Suppressor macrophage treated with lipopolysaccharide for 4 hours (primary cell): ENCODE measurements around the gene THSD4.

Source experiments
- DNase-seq: peaks from one replicate; pipeline ENCODE4 v3.0.0-alpha.2; 2020

THSD4 gene

DNA sequence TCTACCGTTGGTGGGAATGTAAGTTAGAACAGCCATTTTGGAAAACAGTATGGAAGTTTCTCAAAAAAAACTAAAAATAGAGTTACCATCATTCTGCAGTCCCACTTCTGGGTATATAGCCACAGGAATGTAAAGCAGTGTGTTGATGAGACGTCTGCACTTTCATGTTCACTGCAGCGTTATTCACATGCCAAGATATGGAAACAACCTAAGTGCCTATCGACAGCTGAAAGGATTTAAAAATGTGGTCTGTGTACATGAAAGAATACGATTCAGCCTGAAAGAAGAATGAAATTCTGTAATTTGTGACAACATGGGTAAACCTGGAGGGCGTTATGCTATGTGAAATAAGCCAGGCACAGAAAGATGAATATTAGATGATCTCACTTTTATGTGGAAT, 157.7 kb downstream of the THSD4 start:
- DNase-seq: no peak

DNA sequence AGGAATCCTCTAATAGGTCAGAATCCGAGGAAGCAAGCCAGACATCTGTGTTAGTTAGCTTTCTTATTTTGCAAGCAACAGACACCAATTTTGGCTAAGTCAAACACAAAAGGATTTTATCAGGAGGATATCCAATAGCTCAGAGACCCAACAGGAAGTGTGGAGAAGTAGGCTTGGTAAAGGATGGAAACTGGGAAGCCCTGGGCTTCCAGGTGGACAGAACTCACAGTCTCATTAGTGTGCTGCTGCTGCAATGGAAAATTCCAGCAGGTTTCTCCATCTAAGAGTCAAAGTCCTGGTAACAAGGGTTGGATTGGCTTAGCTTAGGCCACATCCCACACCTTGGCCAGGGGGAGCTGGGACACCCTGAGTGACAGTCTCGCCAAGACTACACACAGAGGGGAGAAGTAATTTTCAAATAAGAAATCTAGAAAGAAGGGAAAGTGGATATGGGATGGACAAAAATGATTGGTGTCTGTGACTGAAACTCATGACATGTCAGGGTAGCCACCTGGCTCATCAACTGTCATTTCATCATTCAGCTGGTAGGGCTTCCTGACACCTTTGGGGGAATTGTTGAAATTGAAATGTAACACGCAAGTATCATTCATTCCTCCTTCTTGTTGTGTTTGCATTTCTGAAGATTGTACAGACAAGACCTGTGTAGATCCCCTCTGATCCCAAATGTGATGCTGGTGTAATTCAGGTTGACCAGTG, 158.6 kb downstream of the THSD4 start:
- no peak for DNase-seq

DNA sequence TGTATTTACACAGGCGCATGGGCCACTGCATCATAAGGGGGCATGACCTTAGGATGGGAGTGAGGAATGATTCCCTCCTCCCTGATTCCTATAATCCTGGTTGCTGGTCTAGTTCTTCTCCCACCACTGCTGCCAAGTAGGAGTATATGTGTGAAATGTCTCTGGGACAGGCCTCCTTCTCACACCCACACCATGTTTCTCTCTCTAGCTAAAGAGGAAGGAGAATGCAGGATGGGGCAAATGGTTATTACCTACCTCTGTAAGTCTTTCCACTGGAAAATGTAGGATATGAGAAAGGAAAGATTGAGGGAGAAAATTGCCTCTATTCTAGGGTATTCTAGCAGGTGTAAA, 159.2 kb downstream of the THSD4 start:
- no peak for DNase-seq

DNA sequence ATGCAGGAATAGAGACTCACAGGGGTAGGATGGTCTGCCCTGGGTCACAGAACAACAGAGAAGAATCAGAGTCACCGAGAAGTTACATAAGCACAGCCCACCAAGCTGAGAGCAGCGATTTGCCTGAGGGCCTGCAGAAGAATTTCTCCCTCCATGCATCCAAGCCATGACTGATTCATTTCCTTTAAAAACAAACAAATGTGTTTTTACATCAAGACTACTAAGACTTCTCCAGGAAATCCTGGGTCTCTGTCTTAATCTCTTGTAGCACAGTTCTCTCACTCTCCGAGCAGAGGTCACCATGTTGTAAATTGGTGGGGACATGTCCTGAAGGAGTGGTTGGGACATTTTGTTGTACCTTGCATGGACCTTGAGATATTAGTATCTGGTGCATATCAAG, 159.8 kb downstream of the THSD4 start:
- no peak for DNase-seq

DNA sequence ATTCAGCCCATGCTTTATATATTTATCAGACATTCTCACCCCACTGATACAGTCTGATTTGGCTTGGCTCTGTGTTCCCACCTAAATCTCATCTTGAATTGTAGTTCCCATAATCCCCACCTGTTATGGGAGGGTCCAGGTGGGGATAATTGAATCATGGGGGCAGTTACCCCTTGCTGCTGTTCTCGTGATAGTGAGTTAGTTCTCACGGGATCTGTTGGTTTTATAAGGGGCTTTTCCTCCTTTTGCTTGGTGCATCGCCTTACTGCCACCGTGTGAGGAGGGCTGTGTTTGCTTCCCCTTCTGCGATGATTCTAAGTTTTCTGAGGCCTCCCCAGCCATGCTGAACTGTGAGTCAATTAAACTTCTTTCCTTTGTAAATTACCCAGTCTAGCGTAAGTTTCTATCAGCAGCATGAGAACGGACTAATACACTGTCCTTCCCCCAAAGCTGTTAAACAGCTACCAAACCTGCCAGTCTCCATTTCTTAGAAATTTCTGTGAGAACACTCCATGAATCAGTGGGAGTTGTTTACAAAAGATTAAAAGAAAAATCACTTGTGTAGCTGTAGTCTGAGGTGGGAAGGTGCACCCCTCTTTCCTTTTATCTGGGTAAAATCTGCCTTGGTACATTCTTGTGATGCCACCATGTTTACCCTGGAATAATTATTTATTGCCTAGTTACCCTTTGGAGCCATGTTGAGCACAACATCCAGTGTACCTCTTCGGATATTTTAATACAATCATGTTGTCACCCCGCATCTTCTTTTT, 160.5 kb downstream of the THSD4 start:
- no peak for DNase-seq

DNA sequence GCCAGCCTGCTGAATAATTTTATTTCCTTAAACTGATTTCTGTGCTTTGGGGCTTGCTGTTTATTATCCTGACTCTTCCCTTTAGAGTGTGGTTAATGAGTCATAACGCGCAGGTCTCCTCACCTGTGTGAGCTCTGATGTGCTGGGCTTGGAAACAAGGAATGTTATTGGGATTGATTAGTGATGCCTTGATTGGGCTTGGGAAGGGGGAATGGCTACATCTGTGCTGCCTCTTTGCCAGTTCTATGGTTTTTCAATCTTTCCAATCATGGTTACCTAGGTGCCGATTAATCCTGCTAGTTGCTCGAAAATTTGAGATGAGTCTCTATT, 161.0 kb downstream of the THSD4 start:
- DNase-seq: no peak

DNA sequence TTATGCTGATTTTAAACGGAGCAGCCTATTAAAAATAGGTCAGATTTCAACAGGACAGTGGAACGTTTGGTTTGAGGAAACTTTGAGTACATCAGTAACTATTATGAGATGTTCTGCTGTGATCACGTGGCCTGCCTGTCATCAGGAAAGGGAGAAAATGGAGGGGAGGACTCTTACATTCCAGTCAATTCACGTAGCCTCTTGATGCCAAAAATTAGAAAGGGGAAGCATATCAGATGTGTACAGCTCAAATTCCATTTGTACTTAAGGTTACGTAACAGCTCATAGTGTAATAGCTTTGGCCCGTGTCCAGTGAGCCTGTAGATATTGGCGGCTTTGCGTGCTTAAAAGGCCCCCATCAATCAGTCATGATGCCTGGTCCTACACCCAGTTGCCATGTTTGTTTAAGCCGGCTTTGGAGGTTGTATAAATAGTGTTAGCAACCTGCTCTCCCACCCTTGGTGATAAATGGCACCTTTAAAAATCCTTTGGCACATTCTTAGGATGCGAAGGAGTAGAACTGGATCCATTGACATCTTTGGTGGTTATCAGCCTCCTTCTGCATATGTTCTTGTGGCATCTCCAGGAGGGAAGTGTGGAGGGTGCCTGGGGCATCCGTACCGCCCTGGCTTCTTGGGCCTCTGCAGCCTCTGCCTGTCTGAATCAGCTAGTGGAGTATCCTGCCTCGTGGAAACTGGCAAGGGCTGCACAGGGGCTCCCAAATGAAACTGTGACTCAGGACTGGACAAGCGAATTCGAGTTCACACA, 163.9 kb downstream of the THSD4 start:
- peak; percentile 41 for DNase-seq

DNA sequence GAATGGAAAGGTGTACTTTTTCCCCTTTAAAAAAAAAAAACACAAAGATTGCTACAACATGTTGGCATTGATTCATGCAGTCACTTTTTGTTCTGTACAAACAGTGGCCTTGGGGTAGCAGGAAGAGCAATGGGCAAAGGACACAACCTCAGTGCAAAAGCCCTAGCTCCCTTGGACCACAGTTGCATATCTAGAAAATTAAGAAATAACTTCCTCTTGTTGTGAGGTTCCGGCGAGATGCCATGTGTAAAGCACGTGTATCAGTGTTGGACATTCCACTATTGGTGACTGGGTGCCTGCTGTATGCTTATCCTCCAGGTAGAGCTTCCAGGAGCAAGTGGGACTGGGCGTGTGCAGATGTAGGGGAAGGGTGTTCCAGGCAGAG, 164.5 kb downstream of the THSD4 start:
- DNase-seq: no peak

DNA sequence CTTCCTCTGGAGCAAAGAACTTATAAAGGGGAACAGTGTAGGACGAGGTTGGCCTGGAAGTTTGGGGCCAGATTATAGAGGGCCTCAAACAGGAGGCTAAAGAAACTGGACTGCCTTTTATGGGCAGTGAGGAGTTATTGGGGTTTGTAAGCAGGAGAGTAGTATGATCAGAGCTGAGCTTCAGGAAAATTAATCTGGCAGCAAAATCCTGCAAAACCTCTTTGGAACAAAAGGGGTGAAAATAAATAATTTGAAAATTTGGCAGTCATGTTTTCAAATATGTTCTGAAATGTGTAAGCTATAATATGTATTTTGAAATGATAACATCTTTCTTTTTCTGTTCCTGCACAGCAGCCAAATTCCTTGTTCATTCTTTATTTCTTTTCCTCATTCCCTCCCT, 164.9 kb downstream of the THSD4 start:
- DNase-seq: no peak

DNA sequence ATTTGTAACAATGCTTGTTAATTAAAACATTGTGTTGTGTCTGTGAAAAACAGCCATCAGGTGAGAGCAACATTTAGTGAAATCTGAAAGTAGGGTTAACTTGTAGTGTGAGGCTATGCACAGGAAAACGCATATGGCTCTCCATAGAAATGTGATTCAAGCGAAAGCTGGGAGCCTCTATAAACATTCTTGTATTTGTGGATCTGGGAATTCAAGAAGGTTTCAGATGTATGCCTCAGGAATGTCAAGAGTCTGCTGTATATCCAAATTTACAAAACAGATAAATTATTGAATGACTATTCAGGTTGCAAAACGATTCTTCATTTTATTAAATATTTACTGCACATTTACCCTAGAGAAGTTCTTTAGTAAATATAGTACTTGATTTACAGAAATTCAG, 166.0 kb downstream of the THSD4 start:
- DNase-seq: no peak

DNA sequence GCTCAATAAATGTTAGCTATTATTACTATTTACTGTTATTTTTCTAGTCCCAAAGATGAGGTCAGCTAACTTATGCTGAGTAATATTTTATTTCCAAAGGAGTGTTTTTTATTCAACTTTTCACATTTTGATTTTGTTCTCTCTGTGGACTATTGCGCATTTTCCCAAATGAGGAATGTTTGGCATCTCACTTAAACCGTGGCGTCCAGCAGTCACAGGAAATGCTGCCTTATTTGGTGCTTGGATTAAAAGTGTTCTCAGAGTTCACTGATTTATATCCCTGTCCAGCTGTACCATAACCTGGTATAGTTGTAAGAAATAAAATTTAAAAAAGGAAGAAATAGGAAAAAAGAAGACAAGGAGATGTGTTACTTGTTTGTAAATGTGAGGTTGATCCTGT, 166.8 kb downstream of the THSD4 start:
- no peak for DNase-seq

DNA sequence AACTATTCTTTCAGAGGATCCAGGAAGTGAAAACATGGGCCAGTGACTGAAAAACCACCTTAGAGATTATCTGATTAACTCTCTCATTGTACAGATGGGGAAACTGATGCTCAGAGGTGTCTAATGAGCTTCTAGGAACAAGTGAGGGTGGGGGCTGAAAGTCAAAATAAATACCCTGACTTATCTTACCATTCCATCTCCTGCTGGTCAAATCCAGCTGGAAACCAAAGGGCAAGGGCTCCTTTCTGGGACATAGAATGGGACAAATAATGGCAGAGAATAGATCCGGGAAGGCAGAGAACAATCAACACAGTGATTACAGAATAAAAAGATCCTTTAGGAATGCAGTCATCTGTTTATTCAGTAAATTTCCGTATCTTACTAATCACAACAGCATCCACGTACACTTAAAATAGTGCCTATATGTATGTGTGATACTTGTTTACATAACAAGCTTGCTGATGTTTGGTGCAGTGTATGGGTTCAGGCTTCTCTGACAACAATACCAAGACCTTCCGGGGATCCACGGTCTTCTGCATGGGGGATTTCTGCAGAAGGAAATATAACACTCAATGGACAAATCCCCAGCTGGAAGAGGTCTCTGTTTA, 173.2 kb downstream of the THSD4 start:
- DNase-seq: no peak

DNA sequence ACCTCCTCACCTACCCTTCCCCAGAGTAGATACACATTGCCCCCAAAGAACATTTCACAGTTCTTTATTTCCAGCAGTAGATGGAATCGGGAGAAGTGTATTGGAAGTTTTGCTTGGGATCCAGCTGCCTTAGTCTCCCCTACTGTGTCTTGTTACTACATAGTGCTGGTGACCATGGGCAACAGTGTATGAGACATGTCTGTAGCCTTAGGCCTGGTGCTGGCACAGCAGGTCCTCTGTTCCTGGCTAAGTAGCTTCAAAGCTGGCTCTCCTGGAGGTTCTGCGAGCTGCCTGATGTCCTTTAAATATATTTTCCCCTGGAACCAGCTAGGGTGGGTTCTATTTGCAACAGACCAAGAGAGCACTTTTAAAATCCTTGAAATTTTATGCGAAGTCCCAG, 174.7 kb downstream of the THSD4 start:
- DNase-seq: no peak

DNA sequence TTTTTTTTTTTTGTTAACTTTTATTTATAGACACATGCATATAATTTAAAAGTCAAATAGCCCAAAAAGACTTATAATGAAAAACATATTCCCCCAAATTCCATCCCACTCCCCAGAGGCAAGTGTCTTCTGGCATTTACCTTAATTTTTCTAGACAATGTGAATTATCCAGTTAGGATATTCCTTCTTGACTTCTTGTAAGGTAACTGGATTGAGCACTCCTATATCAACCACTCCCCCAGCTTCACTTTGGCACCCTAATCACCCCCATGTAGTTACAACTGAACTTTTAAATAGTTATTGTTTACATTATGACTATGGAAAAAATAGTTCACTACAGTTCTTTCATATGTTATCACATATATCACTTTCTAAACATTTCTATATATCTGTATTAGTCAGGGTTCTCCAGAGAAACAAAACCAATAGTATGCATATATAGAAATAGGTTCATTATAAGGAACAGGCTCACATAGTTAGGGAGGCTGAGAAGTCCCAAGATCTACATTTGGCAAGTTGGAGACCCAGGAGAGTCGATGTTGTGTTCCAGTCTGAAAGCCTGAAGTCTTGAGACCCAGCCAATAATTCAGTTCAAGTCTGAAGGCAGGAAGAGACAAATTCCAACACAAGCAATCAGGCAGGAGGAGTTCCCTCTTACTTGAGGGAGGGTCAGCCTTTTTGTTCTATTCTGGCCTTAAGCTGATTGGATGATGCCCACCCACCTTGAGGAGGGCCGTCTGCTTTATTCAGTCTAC, 175.8 kb downstream of the THSD4 start:
- no peak for DNase-seq

DNA sequence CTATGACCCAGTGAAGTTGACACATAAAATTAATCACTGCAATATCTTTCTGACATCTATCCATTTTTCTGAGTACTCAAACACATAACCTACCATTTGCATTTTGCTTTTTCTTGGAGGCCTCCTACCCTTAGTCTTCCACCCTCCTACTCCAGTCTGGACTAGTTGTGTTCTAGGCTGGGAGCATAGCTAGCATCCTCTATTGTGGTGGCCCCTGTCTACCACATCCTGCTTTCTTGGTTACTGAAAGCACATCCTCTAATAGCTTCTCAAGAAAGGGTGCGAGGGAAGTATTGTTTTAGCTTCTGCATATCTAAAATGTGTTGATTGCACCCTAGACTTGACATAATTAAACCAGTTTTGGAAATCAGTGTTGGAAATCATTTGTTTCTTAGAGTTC, 176.5 kb downstream of the THSD4 start:
- DNase-seq: no peak

DNA sequence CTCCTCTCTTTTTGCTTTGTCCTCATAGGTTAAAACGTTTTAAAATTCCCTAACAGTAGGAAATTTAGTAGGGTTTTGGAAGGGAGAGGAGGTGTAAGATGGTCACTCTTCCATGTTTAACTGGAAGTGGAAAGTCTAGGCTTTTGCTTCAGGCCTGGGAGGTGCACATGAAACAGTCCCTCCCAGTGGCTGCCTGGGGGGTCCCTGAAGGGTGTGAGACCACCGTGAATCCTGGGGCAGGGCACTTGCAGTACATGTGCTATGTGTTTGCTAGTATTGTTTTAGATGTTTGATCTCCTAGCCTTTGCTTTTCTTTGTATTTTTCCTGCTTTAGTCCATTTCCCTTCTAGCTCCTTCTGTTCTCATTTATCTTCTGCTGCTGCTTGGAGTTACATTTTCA, 178.5 kb downstream of the THSD4 start:
- no peak for DNase-seq

DNA sequence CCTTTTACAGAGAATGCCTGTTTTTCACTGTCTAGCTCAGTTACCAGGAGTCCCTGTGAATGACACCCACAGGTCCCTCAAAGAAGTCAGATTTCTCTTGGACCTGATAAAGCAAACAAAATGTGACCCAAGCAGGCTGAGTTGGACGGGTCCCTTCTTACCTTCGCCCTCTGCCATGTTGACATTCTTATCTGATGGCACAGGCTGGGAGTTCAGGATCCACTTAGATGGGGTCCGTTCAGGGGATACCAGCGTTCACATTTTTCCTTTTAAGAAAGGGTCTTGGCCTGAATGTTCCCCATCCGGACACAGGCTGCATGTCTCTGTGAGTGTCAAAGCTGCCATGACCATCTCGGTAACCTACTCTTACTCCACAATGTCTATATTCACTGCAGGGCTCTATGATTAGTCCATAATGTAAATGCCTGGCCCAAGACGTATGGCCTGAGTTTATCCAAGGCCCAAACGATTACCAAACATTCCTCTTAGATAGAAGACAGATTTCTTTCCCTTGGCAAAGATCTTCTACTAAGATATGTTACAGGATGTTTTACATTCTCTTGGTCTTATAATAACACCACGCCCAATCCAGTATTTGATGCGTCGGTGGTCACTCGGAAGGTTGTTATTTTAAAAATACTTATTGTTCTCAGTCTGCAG, 179.1 kb downstream of the THSD4 start:
- DNase-seq: no peak

DNA sequence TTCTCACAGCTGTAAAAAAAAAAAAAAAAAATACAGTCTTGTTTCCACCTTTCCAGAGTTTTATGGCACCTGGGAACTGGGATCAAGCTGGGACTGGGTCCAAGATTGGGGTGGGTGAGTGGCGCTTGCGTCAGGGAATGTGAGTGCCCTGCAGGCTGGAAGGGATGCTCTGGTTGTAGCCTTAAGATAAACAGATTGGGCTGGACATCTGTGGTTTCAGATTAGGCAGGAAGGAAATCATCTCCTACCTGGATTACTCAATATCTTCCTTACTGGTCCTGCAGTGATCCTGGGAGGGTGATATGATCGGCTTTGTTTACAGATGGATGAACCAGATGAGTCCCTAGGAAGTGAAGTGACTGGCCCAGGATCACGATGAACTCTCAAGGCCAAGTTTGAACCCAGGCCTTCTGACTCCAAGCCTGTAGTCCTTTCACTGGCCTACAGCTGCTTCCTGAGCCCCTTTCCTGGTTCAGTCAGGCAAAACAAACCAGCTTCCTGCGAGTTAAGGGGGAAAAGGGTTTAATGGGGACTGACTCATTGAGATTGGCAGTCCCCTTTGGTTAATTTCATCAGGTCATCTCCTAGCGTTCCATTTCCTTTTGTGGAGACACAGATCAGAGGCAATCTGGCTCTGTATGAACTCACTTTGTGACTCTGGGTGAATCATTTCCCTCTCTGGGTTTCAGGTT, 179.8 kb downstream of the THSD4 start:
- DNase-seq: peak; percentile 88

DNA sequence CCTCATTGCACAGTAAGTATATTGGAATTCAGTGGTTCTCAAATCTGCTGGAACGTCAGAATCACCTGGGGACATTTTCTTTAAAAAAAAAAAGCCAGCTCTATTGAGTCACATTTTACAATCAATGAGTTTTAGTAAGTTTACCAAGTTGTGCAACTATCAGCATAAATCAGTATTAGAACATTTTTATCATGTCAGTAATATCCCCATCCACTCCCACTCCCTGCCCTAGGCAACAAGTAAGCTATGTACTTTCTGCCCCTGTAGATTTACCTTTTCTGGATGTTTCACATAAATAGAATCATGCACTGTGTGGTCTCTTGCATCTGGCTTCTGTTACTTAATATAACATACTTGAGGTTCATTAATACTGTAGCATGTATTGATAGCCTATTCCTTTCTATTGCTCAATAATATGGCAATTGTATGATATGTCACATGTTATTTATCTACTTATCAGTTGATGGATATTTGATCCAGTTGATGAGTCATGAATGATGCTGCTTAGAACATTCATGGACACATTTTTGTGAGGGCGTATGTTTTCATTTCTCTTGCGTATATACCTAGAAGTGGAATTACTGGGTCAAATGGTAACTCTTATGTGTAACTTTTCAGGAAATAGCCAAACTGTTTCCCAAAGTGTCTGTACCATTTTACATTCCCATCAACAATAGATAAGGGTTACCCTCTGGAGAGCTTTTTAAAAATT, 180.5 kb downstream of the THSD4 start:
- DNase-seq: no peak

DNA sequence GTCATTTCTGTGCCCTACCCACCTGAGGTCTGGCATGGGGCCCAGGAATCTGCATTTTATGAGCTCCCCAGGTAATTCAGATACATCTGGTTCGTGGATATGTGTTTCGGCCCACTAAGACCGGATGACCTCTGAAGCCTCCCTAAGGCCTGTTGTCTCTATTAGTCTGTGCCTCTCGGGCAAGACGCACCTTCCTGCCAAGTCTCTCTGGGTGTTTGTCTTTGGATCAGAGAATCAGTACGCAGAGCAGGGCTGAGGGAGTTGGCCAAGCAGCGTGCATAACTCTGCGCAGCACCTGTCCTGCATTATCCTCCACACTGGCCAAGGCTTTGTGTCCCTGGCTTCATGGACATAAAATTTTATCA, 181.0 kb downstream of the THSD4 start:
- DNase-seq: no peak

DNA sequence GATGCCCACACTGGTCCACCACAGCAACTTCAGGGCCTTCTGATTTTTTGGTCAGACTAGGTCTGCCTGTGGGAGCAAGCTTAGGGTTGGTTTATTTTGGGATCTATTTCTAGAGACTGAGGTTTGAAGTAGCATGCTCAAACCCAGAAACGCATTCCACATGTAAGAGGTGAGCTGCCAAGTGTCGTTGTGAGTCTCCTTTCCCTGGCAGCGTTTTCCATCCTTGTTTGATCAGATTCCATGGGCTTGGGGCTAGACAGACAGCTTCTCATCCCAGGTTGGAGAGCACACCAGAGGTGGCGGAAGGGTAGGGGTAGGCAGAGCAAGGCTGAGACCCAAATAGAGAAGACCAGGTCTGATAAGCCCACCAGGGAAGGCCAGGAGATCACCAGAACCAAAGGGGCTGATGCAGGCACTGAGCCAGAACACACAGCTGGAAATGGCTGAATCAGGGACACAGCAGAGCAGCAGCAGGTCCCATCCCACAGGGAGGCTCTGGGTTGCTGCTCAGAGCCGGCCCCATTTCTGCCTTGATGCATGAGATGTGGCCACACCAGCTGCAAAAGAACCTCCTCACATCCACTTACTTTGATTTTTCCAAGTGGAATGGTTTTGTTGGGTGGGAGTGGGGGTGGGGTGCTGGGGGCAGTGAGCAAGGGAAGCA, 186.8 kb downstream of the THSD4 start:
- no peak for DNase-seq
